Natural killer cell (primary cell): ENCODE data around the gene FXYD7. TPM values are rescaled to one million over a fixed set of nuclear protein-coding genes. Genes with fewer than 3 reads are reported as not detected.

Source experiments
- ATAC-seq, 3 donors: fragments of 150-1000 bp in 2 of 3; fragments of 200-7000 bp in 1 of 3; cut with Tn5 transposase; 1 replicate in 1 of 3; 2 replicates in 2 of 3; pipeline ENCODE4 v1.10.0; 2021; ENCODE audit warnings: mild to moderate bottlenecking in 2 of 3, moderate library complexity in 2 of 3
- DNase-seq, 2 donors: peaks; one replicate each; pipeline versions ENCODE4 v3.0.0 to v3.0.0-alpha.2; 2013 to 2021; ENCODE audit warnings: mixed read lengths in 1 of 2
- H3K27ac ChIP-seq: one replicate; pipeline ENCODE4 v1.5.1; 2013; ENCODE audit warnings: mild to moderate bottlenecking, low read length
- H3K27me3 ChIP-seq: one replicate; pipeline ENCODE4 v1.6.1; 2013; ENCODE audit warnings: low read length; ENCODE audit not compliant: control insufficient read depth, insufficient read depth
- H3K36me3 ChIP-seq: one replicate; pipeline ENCODE4 v1.6.1; 2013; ENCODE audit warnings: low read length; ENCODE audit not compliant: control insufficient read depth, insufficient read depth
- H3K4me1 ChIP-seq: one replicate; pipeline ENCODE4 v1.6.1; 2013; ENCODE audit warnings: low read length; ENCODE audit not compliant: control insufficient read depth, insufficient read depth
- H3K4me3 ChIP-seq: one replicate; pipeline ENCODE4 v1.5.1; 2013; ENCODE audit warnings: low read length
- H3K9me3 ChIP-seq: one replicate; pipeline ENCODE4 v1.6.1; 2013; ENCODE audit warnings: low read length; ENCODE audit not compliant: control insufficient read depth, insufficient read depth
- H3K27ac Mint-ChIP-seq, 2 donors: one replicate each; pipeline ENCODE4 v1.8.0; 2022; ENCODE audit warnings: mild to moderate bottlenecking in 2 of 2, mixed read lengths in 2 of 2, moderate library complexity in 1 of 2
- H3K27me3 Mint-ChIP-seq, 2 donors: one replicate each; pipeline ENCODE4 v1.8.0; 2022; ENCODE audit warnings: low read depth in 2 of 2, mixed read lengths in 2 of 2
- H3K36me3 Mint-ChIP-seq: one replicate; pipeline ENCODE4 v1.8.0; 2022; ENCODE audit warnings: mixed read lengths
- H3K4me1 Mint-ChIP-seq, 2 donors: one replicate each; pipeline ENCODE4 v1.8.0; 2022; ENCODE audit warnings: mixed read lengths in 2 of 2
- H3K4me3 Mint-ChIP-seq: one replicate; pipeline ENCODE4 v1.8.0; 2022; ENCODE audit warnings: mild to moderate bottlenecking, moderate library complexity, mixed read lengths
- H3K9me3 Mint-ChIP-seq, 2 donors: one replicate each; pipeline ENCODE4 v1.8.0; 2022; ENCODE audit warnings: mixed read lengths in 2 of 2
- WGBS: methylation state at CpG from one replicate; pipeline ENCODE4 v1.1.7; 2013; ENCODE audit warnings: missing lambda C conversion rate; ENCODE audit not compliant: insufficient coverage; 5-methylcytosine and 5-hydroxymethylcytosine counted together
- intact Hi-C: fragments of 100-400 bp; cut with micrococcal nuclease; formaldehyde crosslinking; loops from one replicate; pipeline ENCODE4 v1.14.2; 2022
- total RNA-seq, 4 donors: library from RNA; stranded (reverse); fragments of 120-200 nt in 1 of 4; gene quantifications; one replicate each; pipeline versions ENCODE4 v1.2.3 to v1.2.4, GENCODE V29; 2013 to 2022
- TF ChIP-seq, protein P1 (sequence below): fragments of 200-600 bp; IDR thresholded peaks from one replicate; pipeline ENCODE4 v1.8.0; 2022; ENCODE audit warnings: antibody characterized with exemption

The FXYD7 gene
- total RNA-seq, 3 donors from 2014 or later (not counting 1 experiment from before 2014, with no cell fraction given) = 4.0 to 5.4 (median 4.9) TPM

GRCh38 chr19:35155981-35156672 lies 13.1 kb downstream of the FXYD7 start:
- Histone ChIP-seq H3K4me3 (peak overlapping the region; percentile 80), H3K9me3 (no peaks in the 10 kb centered on the region), H3K36me3 (peaks cover 40% of the 10 kb centered on the region), H3K27me3 (no peaks in the 10 kb centered on the region), H3K4me1 (peaks cover 35% of the 10 kb centered on the region), H3K27ac (peak overlapping the region; percentile 80)
- no peaks in the 10 kb centered on the region for H3K27me3 Mint-ChIP-seq
- 78% methylated on average over 6 of the region's 6 CpGs for WGBS
- intact Hi-C loops = loop anchor here (5.0 kb wide), 1 partner anchor 111 kb away; the partner anchor contains the start of gene USF2
- peaks cover 25% of the 10 kb centered on the region for H3K36me3 Mint-ChIP-seq
- H3K4me3 Mint-ChIP-seq = peak overlapping the region; percentile 100
- ATAC-seq (no peak), DNase-seq (no peak)
- peaks cover 48 to 53% of the 10 kb centered on the region in 2 donors for H3K4me1 Mint-ChIP-seq
- H3K9me3 Mint-ChIP-seq = no peaks in the 10 kb centered on the region
- peak overlapping the region; percentile 90 to 99 for H3K27ac Mint-ChIP-seq
- TF ChIP-seq, protein P1, sequence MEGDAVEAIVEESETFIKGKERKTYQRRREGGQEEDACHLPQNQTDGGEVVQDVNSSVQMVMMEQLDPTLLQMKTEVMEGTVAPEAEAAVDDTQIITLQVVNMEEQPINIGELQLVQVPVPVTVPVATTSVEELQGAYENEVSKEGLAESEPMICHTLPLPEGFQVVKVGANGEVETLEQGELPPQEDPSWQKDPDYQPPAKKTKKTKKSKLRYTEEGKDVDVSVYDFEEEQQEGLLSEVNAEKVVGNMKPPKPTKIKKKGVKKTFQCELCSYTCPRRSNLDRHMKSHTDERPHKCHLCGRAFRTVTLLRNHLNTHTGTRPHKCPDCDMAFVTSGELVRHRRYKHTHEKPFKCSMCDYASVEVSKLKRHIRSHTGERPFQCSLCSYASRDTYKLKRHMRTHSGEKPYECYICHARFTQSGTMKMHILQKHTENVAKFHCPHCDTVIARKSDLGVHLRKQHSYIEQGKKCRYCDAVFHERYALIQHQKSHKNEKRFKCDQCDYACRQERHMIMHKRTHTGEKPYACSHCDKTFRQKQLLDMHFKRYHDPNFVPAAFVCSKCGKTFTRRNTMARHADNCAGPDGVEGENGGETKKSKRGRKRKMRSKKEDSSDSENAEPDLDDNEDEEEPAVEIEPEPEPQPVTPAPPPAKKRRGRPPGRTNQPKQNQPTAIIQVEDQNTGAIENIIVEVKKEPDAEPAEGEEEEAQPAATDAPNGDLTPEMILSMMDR = no peak

DNA sequence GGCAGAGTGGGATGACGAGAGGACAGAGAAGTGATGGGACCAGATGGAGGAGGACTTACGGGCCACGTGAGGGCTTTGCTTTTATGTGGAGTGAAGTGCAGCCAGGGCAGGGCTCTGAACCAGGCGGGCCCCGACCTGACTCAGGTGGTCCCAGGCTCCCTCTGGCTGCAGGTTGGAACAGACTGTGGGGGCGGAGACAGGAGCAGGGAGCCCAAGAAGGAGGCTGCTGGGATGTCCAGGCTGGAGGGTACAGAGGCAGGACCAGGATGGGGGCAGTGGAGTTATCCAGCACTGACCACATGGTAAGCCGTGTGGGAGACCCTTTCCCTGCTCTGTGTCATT lies 13.6 kb downstream of the FXYD7 start:
- DNase-seq = no peak
- peaks cover 30% of the 10 kb centered on the region for H3K36me3 Mint-ChIP-seq
- H3K4me1 Mint-ChIP-seq = peaks cover 52 to 53% of the 10 kb centered on the region in 2 donors
- peak overlapping the region; percentile 90 to 99 for H3K27ac Mint-ChIP-seq
- TF ChIP-seq, protein P1 = no peak
- H3K27ac ChIP-seq = no peak overlapping the region
- no peak for ATAC-seq
- H3K27me3 Mint-ChIP-seq = no peaks in the 10 kb centered on the region
- peak overlapping the region; percentile 100 for H3K4me3 Mint-ChIP-seq
- no peaks in the 10 kb centered on the region for H3K27me3 ChIP-seq
- H3K4me1 ChIP-seq = peaks cover 35% of the 10 kb centered on the region
- no peaks in the 10 kb centered on the region for H3K9me3 Mint-ChIP-seq
- no peaks in the 10 kb centered on the region for H3K9me3 ChIP-seq
- peaks cover 46% of the 10 kb centered on the region for H3K36me3 ChIP-seq
- WGBS = 87% methylated on average over 7 of the region's 7 CpGs
- intact Hi-C loops = loop anchor here (5.0 kb wide), 1 partner anchor 111 kb away; the partner anchor contains the start of gene USF2
- no peak overlapping the region for H3K4me3 ChIP-seq

DNA sequence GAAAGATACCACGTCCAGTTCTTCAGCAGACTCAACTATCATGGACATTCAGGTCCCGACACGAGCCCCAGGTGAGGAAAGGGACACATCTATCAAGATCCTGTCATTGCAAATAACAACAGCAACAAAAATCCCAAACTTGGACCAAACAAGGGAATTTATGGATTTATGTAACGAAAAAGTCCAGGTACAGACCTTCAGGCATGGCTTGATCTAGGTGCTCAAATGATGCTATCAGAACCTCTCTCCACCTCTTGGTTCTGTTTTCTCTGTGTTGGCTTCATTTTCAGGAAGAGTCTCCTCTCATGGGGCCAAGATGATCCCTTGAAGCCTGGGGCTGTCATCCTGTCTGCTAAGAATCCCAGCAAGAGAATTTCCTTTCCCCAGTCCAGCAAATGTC lies 14.4 kb downstream of the FXYD7 start:
- Histone ChIP-seq H3K27me3 (no peaks in the 10 kb centered on the region), H3K36me3 (peaks cover 53% of the 10 kb centered on the region), H3K9me3 (no peaks in the 10 kb centered on the region), H3K27ac (no peak overlapping the region), H3K4me3 (no peak overlapping the region), H3K4me1 (peaks cover 35% of the 10 kb centered on the region)
- peaks cover 37% of the 10 kb centered on the region for H3K36me3 Mint-ChIP-seq
- H3K4me3 Mint-ChIP-seq = no peak overlapping the region
- intact Hi-C loops = loop anchor here (5.0 kb wide), 1 partner anchor 110 kb away; the partner anchor contains the start of gene USF2
- H3K27ac Mint-ChIP-seq = peak overlapping the region in 1 of 2 donors; percentile 43
- DNase-seq = no peak
- TF ChIP-seq, protein P1 = no peak
- no peaks in the 10 kb centered on the region for H3K27me3 Mint-ChIP-seq
- no peak for ATAC-seq
- peaks cover 0 to 4% of the 10 kb centered on the region in 2 donors for H3K9me3 Mint-ChIP-seq
- peaks cover 55 to 59% of the 10 kb centered on the region in 2 donors for H3K4me1 Mint-ChIP-seq
- 100% methylated on average over 4 of the region's 4 CpGs for WGBS
